GM18505 (cell line): ENCODE data around the gene ZCCHC2.

ENCODE experiments used
- ATAC-seq: cut with Tn5 transposase; IDR thresholded peaks from one replicate; pipeline ENCODE4 v1.9.1; 2021; ENCODE audit not compliant: unreplicated experiment
- POLR2A ChIP-seq: IDR thresholded peaks from 4 replicates; pipeline ENCODE4 v1.6.1; 2011; ENCODE audit warnings: borderline replicate concordance; ENCODE audit not compliant: insufficient read depth, insufficient read length; ENCODE audit errors: extremely low read depth

The ZCCHC2 gene

GRCh38 chr18:62522504-62523254, at the start of gene ZCCHC2:
Gene ZCCHC2 (plus strand): TSS chr18:62523025. CDS start chr18:62523425, 400 bp downstream.
- peak; percentile 73 for TF ChIP-seq POLR2A
- peak; percentile 68 for ATAC-seq

DNA sequence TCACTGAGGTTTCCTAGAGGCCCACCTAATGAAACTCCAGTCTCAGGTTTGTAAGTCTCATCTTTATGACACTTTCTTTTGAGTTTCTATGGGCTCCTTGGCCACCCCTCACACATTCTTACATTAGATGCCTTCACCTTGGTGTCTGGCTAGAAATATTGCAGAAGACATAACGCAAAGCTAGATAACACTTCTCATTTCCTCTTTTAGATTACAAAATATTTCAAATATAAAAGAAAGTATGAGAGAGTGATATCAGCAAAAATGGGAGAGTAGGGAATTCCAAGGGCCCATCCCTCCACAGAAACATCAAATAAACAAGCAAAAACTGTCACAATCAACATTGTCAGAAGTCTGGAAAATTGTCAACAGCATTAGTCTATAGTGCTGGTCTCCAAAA, 43.3 kb upstream of the ZCCHC2 start:
- no peak for ATAC-seq
- TF ChIP-seq POLR2A = no peak

DNA sequence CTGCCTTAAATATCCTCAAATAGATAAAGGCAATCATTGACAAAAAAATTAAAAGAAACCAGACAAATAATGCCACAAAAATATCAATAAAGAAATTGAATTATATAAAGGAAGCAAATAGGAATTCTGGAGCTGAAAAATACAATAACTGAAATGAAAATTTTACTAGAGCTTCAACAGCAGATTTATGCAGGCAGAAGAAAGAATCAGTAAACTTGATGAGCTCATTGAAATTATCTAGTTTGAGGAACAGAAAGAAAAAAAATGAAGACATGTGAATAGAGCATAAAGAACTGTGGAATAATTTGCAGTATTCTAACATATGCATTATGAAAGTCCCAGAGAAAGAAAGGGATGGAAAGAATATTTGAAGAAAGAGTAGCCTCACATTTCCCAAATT, 41.9 kb upstream of the ZCCHC2 start:
- no peak for ATAC-seq
- TF ChIP-seq POLR2A = no peak

DNA sequence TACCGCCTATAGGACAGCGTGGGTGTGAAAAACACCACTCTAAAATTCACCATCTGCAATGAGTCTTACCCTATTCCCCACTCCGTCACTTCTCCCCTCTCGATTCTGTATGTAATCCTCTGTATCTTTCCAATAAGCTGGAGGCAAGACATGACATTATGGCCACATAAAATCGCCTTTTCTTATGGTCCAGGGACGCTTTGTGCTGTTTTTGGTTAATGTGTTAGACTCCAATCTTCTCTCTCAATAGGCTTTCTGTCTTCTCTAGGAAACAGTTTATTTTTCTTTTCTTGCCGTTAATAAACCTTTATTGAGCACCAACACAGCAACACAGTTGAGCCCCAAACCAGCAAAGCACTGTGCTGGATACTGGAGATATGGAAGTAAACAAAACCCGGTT, 37.9 kb upstream of the ZCCHC2 start:
- TF ChIP-seq POLR2A = no peak
- ATAC-seq = no peak

GRCh38 chr18:62485684-62486083, 37.1 kb upstream of the ZCCHC2 start:
- ATAC-seq = no peak
- no peak for TF ChIP-seq POLR2A

GRCh38 chr18:62486290-62486964, 36.4 kb upstream of the ZCCHC2 start:
- no peak for ATAC-seq
- TF ChIP-seq POLR2A = no peak

- no peak for TF ChIP-seq POLR2A
- no peak for ATAC-seq
Observed at GRCh38 chr18:62487161-62487560, 35.7 kb upstream of the ZCCHC2 start.

- TF ChIP-seq POLR2A = no peak
- ATAC-seq = no peak
Observed at GRCh38 chr18:62490967-62491695, 31.7 kb upstream of the ZCCHC2 start.

DNA sequence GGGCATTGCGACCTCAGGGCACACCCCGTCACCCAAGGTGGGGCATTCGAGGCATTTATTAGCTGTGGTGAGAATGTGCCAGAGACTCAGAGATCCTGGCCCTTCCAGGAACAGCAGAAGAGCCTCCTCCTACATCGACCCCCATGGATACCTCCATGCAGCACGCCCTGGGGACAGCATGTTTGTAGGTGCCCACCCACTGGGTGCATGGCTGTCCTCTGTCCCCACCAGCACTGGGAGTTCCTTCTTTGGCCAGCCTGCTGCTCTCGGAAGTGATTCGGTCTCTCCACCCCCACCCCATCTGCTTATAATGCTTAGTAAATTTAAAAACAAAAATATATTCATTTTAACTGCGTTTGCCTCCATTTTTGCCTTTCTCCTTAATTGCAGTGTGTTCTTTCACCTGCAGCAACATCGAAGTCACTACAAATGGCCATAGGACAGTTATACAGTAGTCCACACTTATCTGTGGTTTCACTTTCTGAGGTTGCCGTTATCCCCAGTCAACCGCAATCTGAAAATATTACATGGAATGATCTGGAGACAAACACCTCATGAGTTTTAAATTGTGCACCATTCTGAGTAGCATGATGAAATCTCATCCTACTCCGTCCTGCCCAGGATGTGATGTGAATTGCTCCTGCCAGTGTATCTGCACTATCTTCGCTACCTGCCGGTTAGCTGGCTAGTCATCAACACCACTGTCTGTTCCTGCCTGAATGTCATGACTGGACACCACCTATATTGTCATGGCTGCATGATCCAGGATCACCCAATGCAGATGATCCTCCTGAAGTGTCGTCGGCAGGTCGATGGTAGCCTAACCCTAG, 29.6 kb upstream of the ZCCHC2 start:
- ATAC-seq = no peak
- TF ChIP-seq POLR2A = no peak

DNA sequence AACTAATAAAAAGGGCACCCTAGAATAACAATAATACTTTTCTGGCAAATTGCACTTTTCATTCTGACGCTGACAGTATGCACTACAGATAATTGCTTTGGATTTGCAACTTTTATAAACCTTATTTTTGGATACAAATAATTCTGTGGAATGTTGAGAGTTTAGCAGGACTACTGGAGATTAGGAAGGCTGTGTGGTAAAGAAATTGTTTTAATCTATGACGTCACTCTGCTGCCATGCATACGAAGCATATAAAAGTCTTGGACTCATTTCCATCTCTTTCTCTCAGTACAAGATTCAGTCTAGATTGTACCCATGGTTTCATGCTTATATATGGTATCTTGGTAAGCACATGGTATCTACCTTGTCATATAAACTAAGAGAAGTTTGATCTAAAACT, 28.1 kb upstream of the ZCCHC2 start:
- no peak for ATAC-seq

DNA sequence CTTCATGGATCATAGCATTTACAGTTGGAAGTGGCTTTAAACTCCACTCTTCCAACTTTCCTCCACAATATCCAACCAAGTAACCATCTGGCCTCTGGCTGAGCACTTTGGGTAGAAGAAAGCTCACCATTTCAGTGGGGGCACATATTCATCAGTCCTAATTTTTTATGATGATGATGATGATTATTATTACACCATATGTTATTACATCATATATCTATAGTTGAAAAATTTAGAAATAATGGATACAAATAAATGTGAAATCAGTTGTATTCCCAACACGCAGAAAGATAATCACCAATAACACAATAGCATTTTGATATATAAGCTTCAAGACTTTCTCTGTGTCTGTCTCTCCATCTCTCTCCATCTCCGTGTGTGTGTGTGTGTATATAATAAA, 26.6 kb upstream of the ZCCHC2 start:
- no peak for ATAC-seq
- TF ChIP-seq POLR2A = no peak

More for the DNA sequence above, 28.1 kb upstream of the ZCCHC2 start:
- no peak for TF ChIP-seq POLR2A

- ATAC-seq = no peak
- no peak for TF ChIP-seq POLR2A
Observed at GRCh38 chr18:62497190-62497772, 25.5 kb upstream of the ZCCHC2 start.
